K562 (cell line): Measurements from ENCODE around the gene ZMIZ1. TPM values are rescaled to one million over a fixed set of nuclear protein-coding genes. Genes with fewer than 3 reads are reported as not detected.

Experiments
- ATAC-seq: fragments of 200-7000 bp; cut with Tn5 transposase; 3 replicates; pipeline ENCODE4 v1.9.1; 2020; ENCODE audit warnings: moderate library complexity
- BruUV-seq: library from RNA; stranded (reverse); fragments of 400-500 nt; replicated peaks from 2 replicates; lab custom pipeline; 2021; lab: Mats Ljungman, UMichigan
- CTCF ChIA-PET: fragments of 300-600 bp; formaldehyde crosslinking; extraction: SDS; loops from one replicate; lab custom pipeline; 2021; ENCODE audit warnings: low intra/inter-chr PET ratio; lab: Yijun Ruan, JAX
- POLR2A ChIA-PET: fragments of 300-600, 350-650 bp; sonication (Branson Sonifier 250); formaldehyde crosslinking; extraction: SDS; loops from one replicate; lab custom pipeline; 2021; ENCODE audit warnings: antibody characterized with exemption, inconsistent platforms; lab: Yijun Ruan, JAX
- DNase-seq, 4 experiments: peaks; one replicate each; pipeline versions ENCODE4 v3.0.0 to v3.0.0-alpha.2; 2011 to 2018; ENCODE audit warnings: low spot score in 3 of 4, mixed read lengths in 3 of 4; ENCODE audit errors: extremely low read depth in 1 of 4
- FAIRE-seq: peaks from 2 replicates; lab custom pipeline; 2011; peaks lifted over from hg19 to GRCh38; lab: Jason Lieb, UNC
- H2AFZ ChIP-seq: 2 replicates; pipeline ENCODE4 v1.6.0; 2011; ENCODE audit warnings: low read depth, low read length, control low read depth, inconsistent platforms
- H3K27ac ChIP-seq: fragments of 200-600 bp; 3 replicates; pipeline ENCODE4 v1.8.0; 2011; ENCODE audit warnings: low read depth, mild to moderate bottlenecking, control low read depth, inconsistent platforms, low read length, moderate library complexity, mixed read lengths; ENCODE audit errors: extremely low read depth
- H3K27me3 ChIP-seq, 2 experiments: fragments of 300-600 bp in 1 of 2; 2 replicates in 1 of 2; 3 replicates in 1 of 2; pipeline versions ENCODE4 v1.6.0 to v1.8.0; 2011; ENCODE audit warnings: inconsistent platforms in 2 of 2, low read length in 2 of 2, mild to moderate bottlenecking in 1 of 2, mixed read lengths in 1 of 2, moderate library complexity in 1 of 2; ENCODE audit not compliant: control insufficient read depth in 2 of 2, insufficient read depth in 2 of 2
- H3K36me3 ChIP-seq: fragments of 300-600 bp; 3 replicates; pipeline ENCODE4 v1.8.0; 2011; ENCODE audit warnings: mild to moderate bottlenecking, low read length, inconsistent platforms; ENCODE audit not compliant: control insufficient read depth, insufficient read depth
- H3K4me1 ChIP-seq, 2 experiments: fragments of 200-600 bp in 1 of 2; replicated peaks in 1 of 2; 2 replicates in 1 of 2; 3 replicates in 1 of 2; pipeline versions ENCODE4 v1.5.1 to v1.8.0; 2011; ENCODE audit warnings: inconsistent platforms in 2 of 2, low read length in 2 of 2, mild to moderate bottlenecking in 1 of 2, mixed read lengths in 1 of 2, moderate library complexity in 1 of 2; ENCODE audit not compliant: control insufficient read depth in 2 of 2, insufficient read depth in 2 of 2
- H3K4me2 ChIP-seq: 2 replicates; pipeline ENCODE4 v1.6.1; 2011; ENCODE audit warnings: low read length, control low read depth, inconsistent platforms, mixed read lengths; ENCODE audit not compliant: insufficient read depth
- H3K4me3 ChIP-seq: fragments of 200-600 bp; sonication (generic), shearing (Covaris generic); 2 replicates; pipeline ENCODE4 v1.5.1; 2016; ENCODE audit warnings: control low read depth, inconsistent platforms
- H3K79me2 ChIP-seq: fragments of 200-600 bp; 3 replicates; pipeline ENCODE4 v1.8.0; 2011; ENCODE audit warnings: low read length, inconsistent platforms; ENCODE audit not compliant: control insufficient read depth, insufficient read depth
- H3K9ac ChIP-seq, 2 experiments: 2 replicates each; pipeline versions ENCODE4 v1.6.0 to v1.6.1; 2011; ENCODE audit warnings: low read depth in 2 of 2, low read length in 2 of 2, control low read depth in 1 of 2, inconsistent platforms in 1 of 2, mild to moderate bottlenecking in 1 of 2, mixed read lengths in 1 of 2; ENCODE audit not compliant: insufficient read depth in 1 of 2
- H3K9me1 ChIP-seq: one replicate; pipeline ENCODE4 v1.6.0; 2011; ENCODE audit warnings: inconsistent platforms, mild to moderate bottlenecking, low read length, moderate library complexity; ENCODE audit not compliant: control insufficient read depth, insufficient read depth
- H3K9me3 ChIP-seq: replicated peaks from 2 replicates; pipeline ENCODE4 v1.5.1; 2011; ENCODE audit warnings: low read depth, low read length, inconsistent platforms; ENCODE audit not compliant: control insufficient read depth, insufficient read depth
- H4K20me1 ChIP-seq: replicated peaks from 2 replicates; pipeline ENCODE4 v1.6.1; 2011; ENCODE audit warnings: low read length, inconsistent platforms, mixed read lengths; ENCODE audit not compliant: control insufficient read depth, insufficient read depth
- IFI16 ChIP-seq: fragments of 250-450 bp; sonication (Bioruptor Pico); IDR thresholded peaks from 2 replicates; pipeline ENCODE4 v2.1.2; 2022; ENCODE audit warnings: mild to moderate bottlenecking, inconsistent platforms
- WGBS: fragments of 100-300 bp; shearing (Covaris generic); methylation state at CpG from one replicate; pipeline ENCODE4 v1.1.6; 2016; ENCODE audit warnings: low coverage, mixed read lengths; ENCODE audit not compliant: insufficient coverage; ENCODE audit errors: missing lambda C conversion rate; 5-methylcytosine and 5-hydroxymethylcytosine counted together
- in situ Hi-C: fragments of 300-500 bp; cut with MboI; formaldehyde crosslinking; loops from 4 replicates; pipeline ENCODE4 v1.15.0; 2018; ENCODE audit warnings: inconsistent platforms, mixed read lengths
- intact Hi-C: fragments of 100-400 bp; cut with micrococcal nuclease; formaldehyde crosslinking; loops from 2 replicates; pipeline ENCODE4 v1.14.2; 2022
- polyA plus RNA-seq, 8 experiments: library from polyadenylated mRNA; depleted of rRNA in 4 of 8; stranded (reverse) in 5 of 8; unstranded in 3 of 8; fragments of >200 nt; fragmentation: Nextera tagmentation in 2 of 8; fragmentation: Illumina TruSeq in 1 of 8; extraction: Ambion mirVana in 2 of 8; extraction: Trizol in 1 of 8; gene quantifications; 2 replicates each; pipeline versions ENCODE4 v1.2.1 to v1.2.3, GENCODE V29; 2011 to 2014; ENCODE audit warnings: inconsistent platforms in 1 of 8, missing spikeins in 1 of 8
- total RNA-seq, 7 experiments: library from RNA; depleted of rRNA in 6 of 7; stranded (reverse); fragments of >200 nt in 6 of 7; fragmentation: Illumina TruSeq in 2 of 7; extraction: Trizol in 2 of 7; gene quantifications; 2 replicates each; pipeline versions ENCODE4 v1.2.1 to v1.2.3, GENCODE V29; 2011 to 2021; ENCODE audit warnings: low replicate concordance in 1 of 7
- TF ChIP-seq, protein P1 (sequence below): IDR thresholded peaks from 2 replicates; pipeline ENCODE4 v1.6.1; 2011; ENCODE audit warnings: borderline replicate concordance, low read depth, mild to moderate bottlenecking, moderate library complexity, low read length; ENCODE audit not compliant: insufficient read depth, poor library complexity, severe bottlenecking

ZMIZ1 gene
- total and polyA plus RNA-seq, 9 of the 15 experiments (the other 6 are each of a cell fraction or from before 2014, with no cell fraction given): 1.0 to 37.3 (median 4.3) TPM

DNA sequence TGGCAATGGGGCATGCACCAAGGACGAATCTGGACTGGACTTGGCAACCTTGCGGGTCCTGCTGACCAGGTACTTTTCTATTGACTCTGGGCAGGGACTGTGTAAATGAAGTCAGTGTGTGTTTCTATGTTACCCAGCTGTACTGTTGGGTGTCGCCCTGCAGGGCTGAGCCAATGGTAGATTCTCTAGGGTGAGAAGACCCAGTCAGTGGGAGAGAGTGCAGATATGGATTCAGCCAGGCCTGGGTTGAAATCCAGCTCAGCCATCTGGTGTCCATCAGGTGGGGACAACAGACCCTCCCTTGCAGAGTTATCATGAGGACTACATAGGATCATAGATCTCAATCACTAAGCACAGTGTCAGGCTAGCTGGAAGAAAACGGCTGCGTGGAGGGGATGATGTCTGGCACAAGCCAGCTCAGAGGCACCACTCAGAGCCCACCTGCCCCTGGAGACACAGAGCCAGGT is 273.6 kb downstream of the ZMIZ1 start:
- H3K79me2 ChIP-seq: peaks cover under 1% of the 10 kb centered on the region
- DNase-seq (no peak), FAIRE-seq (no peak), ATAC-seq (no peak)
- peaks cover 19 to 20% of the 10 kb centered on the region in 2 experiments; a peak in 4 of 5 replicates for H3K4me1 ChIP-seq
- no peaks in the 10 kb centered on the region for H4K20me1 ChIP-seq
- H3K27ac ChIP-seq: no peak overlapping the region
- no peaks in the 10 kb centered on the region for H3K9me1 ChIP-seq
- no TSS peak for BruUV-seq
- CTCF ChIA-PET: no interaction called here
- 45% methylated on average over 5 of the region's 5 CpGs for WGBS
- POLR2A ChIA-PET: interaction anchor here (0.7 to 1.8 kb wide), 3 partner anchors 8 to 57 kb away, joined by 3 to 9 read pairs (median 4); no protein-coding TSS in a partner anchor
- intact Hi-C loops (loop anchor here (2.0 kb wide), 1 partner anchor 50 kb away; no protein-coding TSS in a partner anchor), in situ Hi-C loops (no loop called here)
- no peak overlapping the region for H2AFZ ChIP-seq
- H3K27me3 ChIP-seq: no peaks in the 10 kb centered on the region
- H3K4me2 ChIP-seq: no peak overlapping the region
- H3K36me3 ChIP-seq: no peaks in the 10 kb centered on the region
- TF ChIP-seq, protein P1, sequence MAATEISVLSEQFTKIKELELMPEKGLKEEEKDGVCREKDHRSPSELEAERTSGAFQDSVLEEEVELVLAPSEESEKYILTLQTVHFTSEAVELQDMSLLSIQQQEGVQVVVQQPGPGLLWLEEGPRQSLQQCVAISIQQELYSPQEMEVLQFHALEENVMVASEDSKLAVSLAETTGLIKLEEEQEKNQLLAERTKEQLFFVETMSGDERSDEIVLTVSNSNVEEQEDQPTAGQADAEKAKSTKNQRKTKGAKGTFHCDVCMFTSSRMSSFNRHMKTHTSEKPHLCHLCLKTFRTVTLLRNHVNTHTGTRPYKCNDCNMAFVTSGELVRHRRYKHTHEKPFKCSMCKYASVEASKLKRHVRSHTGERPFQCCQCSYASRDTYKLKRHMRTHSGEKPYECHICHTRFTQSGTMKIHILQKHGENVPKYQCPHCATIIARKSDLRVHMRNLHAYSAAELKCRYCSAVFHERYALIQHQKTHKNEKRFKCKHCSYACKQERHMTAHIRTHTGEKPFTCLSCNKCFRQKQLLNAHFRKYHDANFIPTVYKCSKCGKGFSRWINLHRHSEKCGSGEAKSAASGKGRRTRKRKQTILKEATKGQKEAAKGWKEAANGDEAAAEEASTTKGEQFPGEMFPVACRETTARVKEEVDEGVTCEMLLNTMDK: no peak
- no peak for TF ChIP-seq IFI16 (CRISPR knock-in tag)
- no peak overlapping the region for H3K4me3 ChIP-seq
- no peaks in the 10 kb centered on the region for H3K9me3 ChIP-seq
- H3K9ac ChIP-seq: no peak overlapping the region
